ENCODE results near the gene PARD3B. TPM values are rescaled to one million over a fixed set of nuclear protein-coding genes. Genes with fewer than 3 reads are reported as not detected.

PARD3B gene
- total RNA-seq, 4 donors from 2014 or later: 32.8 to 69.6 (median 47.3) TPM

DNA sequence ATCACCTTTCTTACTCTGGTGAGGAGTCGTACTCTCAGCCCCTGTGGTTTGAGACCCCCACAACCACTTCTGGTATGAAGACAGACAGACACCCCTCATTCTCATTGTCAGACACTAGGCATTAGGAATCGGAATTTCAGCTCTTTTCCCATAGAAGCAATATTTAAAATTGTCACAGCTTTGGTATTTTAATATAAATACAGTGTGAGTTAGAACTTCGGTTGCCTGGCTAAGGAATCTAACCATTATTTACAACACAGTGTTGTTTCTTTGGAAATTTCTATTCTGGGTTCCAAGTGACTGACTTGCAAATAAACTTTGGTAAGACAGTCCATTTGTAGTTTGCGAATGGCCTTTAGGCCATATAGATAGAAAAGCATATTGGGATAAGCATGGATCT, 318.1 kb downstream of the PARD3B start:
- TF ChIP-seq, protein P1, sequence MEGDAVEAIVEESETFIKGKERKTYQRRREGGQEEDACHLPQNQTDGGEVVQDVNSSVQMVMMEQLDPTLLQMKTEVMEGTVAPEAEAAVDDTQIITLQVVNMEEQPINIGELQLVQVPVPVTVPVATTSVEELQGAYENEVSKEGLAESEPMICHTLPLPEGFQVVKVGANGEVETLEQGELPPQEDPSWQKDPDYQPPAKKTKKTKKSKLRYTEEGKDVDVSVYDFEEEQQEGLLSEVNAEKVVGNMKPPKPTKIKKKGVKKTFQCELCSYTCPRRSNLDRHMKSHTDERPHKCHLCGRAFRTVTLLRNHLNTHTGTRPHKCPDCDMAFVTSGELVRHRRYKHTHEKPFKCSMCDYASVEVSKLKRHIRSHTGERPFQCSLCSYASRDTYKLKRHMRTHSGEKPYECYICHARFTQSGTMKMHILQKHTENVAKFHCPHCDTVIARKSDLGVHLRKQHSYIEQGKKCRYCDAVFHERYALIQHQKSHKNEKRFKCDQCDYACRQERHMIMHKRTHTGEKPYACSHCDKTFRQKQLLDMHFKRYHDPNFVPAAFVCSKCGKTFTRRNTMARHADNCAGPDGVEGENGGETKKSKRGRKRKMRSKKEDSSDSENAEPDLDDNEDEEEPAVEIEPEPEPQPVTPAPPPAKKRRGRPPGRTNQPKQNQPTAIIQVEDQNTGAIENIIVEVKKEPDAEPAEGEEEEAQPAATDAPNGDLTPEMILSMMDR (IDR thresholded peaks at IDR 0.05; ENCODE audit: low read depth): no peak

DNA sequence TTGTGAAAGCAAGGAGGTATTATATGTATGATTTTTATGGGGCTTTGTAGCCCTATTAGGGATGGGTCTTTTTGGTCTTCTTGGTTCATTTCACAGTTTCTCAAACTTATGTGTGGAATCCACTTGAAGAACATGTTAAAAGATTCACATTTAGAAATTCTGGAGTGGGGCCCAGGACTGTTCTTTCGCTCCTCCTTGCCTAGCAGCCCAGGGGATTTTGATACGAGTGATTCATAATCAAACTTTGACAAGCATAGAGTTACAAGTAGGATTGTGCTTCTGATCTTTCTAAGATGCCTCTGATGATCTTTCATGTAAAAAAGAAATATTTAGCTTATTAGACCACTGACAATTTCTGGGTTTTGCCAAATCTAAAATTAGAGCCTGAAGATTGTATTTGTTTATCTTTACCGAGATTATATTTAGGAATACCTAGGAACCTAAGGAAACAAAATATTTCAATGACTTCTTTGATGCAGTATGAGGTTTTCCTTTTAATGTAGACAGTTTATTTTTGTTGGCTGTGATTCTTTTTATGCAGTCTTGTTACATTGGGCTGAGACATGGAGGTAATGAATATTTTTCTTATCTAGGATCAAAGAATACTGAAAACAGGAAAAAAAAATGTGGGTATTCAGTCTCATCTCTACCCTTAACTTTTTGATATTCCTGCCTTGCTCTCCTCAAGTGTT, 324.0 kb downstream of the PARD3B start:
- TF ChIP-seq, protein P1 (IDR thresholded peaks at IDR 0.05; ENCODE audit: low read depth): no peak

DNA sequence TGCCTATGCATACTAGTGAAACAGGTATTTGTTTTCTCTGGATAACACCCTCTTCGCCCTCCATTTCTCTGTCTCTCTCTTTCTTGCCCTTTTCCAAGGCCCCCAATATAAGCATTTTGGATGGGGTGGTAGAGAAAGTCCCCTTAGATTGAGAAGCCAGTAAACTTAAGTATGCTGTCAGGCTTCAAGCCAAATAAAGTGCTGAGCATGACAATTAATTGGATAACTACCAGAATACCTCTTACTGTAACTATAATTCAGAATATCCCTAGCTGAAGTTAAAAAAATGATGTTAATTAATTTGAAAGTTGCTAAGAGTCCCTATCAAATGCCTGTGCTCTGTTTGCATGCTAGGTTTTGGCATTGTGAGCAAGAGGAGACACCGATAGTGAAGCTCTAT, 324.8 kb downstream of the PARD3B start:
- TF ChIP-seq, protein P1 (IDR thresholded peaks at IDR 0.05; ENCODE audit: low read depth): no peak

DNA sequence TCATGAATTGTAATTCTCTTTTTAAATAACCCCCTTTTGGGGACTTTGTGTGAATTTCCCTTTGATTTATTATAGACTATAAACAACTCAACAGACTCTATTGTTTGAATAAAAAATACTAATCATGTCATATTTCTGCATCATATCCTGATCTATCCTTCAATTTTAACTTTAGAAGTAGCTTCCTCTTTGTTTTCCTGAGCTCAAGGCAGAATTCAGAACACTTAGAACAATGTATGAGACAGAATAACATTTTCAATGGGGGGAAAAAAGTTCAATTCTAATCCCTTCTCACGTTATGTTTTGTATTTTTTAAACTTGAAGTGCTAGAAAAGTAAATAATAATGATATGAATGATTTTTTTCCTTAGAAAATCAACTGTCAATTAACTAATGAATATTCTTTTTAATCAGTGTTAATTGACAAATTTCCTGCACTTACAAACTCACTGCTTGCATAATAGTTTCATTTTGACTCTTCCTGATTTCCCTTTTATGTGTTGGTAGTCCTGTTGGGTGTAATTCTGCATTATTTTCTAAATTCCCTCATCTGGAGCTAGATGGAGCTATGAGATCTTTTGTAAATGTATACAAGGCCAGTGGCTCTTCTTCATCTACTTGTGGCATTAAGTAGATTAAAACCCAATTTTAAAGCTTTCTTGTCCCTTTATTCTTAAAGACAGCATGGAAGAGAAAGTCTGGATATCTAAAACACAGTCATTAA, 326.1 kb downstream of the PARD3B start:
- TF ChIP-seq, protein P1 (IDR thresholded peaks at IDR 0.05; ENCODE audit: low read depth): no peak

DNA sequence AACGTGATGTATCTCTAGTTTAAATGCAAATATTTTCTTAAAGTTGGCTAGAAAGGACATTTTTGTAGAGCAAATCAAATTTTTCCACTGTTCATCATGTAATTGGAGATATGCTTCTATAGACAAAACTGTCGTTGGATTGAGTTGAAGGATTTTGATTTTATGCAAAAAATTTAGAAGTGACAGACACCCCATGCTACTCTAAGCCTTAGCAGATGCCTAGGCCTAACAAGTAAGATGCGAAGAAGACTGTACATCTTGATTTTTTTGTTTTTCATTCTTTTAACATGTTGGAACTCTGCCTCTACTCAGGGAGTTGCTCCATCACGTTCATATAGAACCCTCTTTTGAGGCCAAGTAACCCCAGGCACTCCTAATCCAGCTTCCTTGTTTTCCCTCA, 331.0 kb downstream of the PARD3B start:
- TF ChIP-seq, protein P1 (IDR thresholded peaks at IDR 0.05; ENCODE audit: low read depth): no peak

DNA sequence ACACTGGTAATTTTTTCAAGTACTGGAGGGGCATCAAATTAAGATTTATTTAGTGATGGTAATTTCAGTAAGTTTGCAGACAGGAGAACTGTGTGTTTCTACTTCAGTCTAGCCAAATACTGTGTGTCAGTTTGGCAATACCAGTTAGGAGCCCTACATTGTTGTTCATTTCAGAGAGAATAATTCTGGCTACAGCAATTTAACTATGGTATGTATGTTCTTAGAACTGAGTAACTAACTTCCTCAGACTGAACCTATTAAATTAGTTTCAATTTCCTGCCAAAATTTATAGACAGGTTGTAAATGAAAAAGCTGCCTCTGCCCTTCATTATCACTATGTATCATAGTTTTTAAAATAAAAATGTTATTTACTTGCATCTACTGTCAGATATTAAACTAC, 332.4 kb downstream of the PARD3B start:
- TF ChIP-seq, protein P1 (IDR thresholded peaks at IDR 0.05; ENCODE audit: low read depth): no peak

DNA sequence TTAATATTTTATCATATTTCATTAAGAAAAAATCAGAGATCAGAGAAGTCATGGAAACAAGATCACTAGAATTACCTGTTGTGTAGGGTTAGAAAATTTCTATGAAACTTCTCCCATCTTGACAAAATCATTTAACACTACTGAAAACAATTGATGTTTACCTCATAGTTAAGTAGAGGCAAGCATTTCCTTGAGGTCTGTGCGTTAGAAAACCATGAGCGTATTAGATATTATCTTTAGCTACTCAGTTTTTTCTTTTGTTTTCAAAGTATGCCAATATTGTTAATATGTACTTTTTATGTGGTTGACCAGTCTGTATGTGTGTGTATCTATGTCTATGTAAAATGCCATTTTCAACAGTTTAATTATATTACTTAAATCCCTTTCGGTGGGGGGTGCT, 335.7 kb downstream of the PARD3B start:
- TF ChIP-seq, protein P1 (IDR thresholded peaks at IDR 0.05; ENCODE audit: low read depth): no peak

Data from subcutaneous adipose tissue (tissue), 4 donors.